ENCODE data around the gene PALM2AKAP2.

DNA sequence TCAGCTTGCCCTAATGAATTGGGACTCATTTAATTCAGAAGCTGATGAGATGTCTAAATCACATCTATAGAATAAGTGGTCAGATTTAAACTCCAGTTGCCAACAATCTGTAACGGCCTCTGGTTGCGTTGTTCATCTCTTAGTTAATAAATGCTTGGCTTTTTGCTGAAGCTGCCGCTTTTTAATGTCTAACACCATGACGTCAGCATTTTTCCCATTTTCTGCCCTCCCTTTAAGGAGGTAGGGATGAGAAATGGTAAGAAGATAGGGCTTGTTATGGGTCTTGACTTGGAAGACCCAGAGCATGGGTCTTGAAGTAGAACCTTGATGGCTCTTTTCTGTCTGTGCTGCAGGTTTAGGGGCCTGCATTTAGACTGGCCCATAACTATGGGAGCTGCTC is 33.3 kb downstream of the PALM2AKAP2 start:
- TF ChIP-seq POLR2AphosphoS5 (IDR thresholded peaks at IDR 0.05) (no peak), CTCF (IDR thresholded peaks at IDR 0.05; ENCODE audit: poor library complexity, severe bottlenecking) (no peak), SMC3 (conservative IDR thresholded peaks at IDR 0.05; ENCODE audit: poor library complexity) (no peak), EP300 (conservative IDR thresholded peaks at IDR 0.05; ENCODE audit: poor library complexity, severe bottlenecking) (no peak), EZH2 (IDR thresholded peaks at IDR 0.05; ENCODE audit: borderline replicate concordance, insufficient read depth, low read length, poor library complexity, severe bottlenecking) (no peak), RAD21 (conservative IDR thresholded peaks at IDR 0.05) (no peak)
- TF ChIP-seq, protein P1, sequence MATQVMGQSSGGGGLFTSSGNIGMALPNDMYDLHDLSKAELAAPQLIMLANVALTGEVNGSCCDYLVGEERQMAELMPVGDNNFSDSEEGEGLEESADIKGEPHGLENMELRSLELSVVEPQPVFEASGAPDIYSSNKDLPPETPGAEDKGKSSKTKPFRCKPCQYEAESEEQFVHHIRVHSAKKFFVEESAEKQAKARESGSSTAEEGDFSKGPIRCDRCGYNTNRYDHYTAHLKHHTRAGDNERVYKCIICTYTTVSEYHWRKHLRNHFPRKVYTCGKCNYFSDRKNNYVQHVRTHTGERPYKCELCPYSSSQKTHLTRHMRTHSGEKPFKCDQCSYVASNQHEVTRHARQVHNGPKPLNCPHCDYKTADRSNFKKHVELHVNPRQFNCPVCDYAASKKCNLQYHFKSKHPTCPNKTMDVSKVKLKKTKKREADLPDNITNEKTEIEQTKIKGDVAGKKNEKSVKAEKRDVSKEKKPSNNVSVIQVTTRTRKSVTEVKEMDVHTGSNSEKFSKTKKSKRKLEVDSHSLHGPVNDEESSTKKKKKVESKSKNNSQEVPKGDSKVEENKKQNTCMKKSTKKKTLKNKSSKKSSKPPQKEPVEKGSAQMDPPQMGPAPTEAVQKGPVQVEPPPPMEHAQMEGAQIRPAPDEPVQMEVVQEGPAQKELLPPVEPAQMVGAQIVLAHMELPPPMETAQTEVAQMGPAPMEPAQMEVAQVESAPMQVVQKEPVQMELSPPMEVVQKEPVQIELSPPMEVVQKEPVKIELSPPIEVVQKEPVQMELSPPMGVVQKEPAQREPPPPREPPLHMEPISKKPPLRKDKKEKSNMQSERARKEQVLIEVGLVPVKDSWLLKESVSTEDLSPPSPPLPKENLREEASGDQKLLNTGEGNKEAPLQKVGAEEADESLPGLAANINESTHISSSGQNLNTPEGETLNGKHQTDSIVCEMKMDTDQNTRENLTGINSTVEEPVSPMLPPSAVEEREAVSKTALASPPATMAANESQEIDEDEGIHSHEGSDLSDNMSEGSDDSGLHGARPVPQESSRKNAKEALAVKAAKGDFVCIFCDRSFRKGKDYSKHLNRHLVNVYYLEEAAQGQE (IDR thresholded peaks at IDR 0.05; ENCODE audit: borderline replicate concordance), result no peak

Measured in neural cell (in vitro differentiated cells).